Ascending aorta (tissue), 2 donors: ENCODE results near the gene PCGF6. TPM values are rescaled to one million over a fixed set of nuclear protein-coding genes. Genes with fewer than 3 reads are reported as not detected.
A peak's percentile ranks its signal among the peaks of the same experiment; 100 is the strongest.
"Not testable (repeated sequence)": the region's sequence is repeated elsewhere in the genome, so short reads cannot be mapped to it uniquely, and the experiment has no call there.

Source experiments
- DNase-seq, 2 donors: peaks; one replicate each; pipeline ENCODE4 v3.0.0-alpha.2; 2019; ENCODE audit warnings: low spot score in 2 of 2
- H3K27ac ChIP-seq, 2 donors: fragments of 200-600 bp; sonication (generic); one replicate each; pipeline ENCODE4 v1.5.1; 2016 to 2017; ENCODE audit warnings: mild to moderate bottlenecking in 1 of 2
- H3K27me3 ChIP-seq: fragments of 200-600 bp; sonication (generic); one replicate; pipeline ENCODE4 v1.5.1; 2017
- H3K36me3 ChIP-seq, 2 donors: fragments of 200-600 bp; sonication (generic); one replicate each; pipeline ENCODE4 v1.5.1; 2016
- H3K4me1 ChIP-seq, 2 donors: fragments of 200-600 bp; sonication (generic); one replicate each; pipeline ENCODE4 v1.5.1; 2016 to 2017; ENCODE audit warnings: mild to moderate bottlenecking in 1 of 2
- H3K4me3 ChIP-seq, 2 donors: fragments of 200-600 bp; sonication (generic); one replicate each; pipeline ENCODE4 v1.5.1; 2016 to 2017; ENCODE audit warnings: mild to moderate bottlenecking in 1 of 2
- H3K9me3 ChIP-seq, 2 donors: fragments of 200-600 bp; sonication (generic); one replicate each; pipeline ENCODE4 v1.5.1; 2016
- CTCF ChIP-seq, 3 experiments: fragments of 200-600 bp in 2 of 3; fragments of 450-650 bp in 1 of 3; sonication (generic) in 2 of 3; IDR thresholded peaks; one replicate each; pipeline ENCODE4 v1.5.1; 2016 to 2019; ENCODE audit warnings: antibody characterized with exemption in 3 of 3, mild to moderate bottlenecking in 1 of 3, moderate library complexity in 1 of 3
- intact Hi-C: fragments of 100-400 bp; cut with DNase I; formaldehyde crosslinking; loops from one replicate; pipeline ENCODE4 v1.15.1; 2023
- total RNA-seq: library from RNA; depleted of rRNA; stranded (reverse); fragments of >200 nt; gene quantifications from one replicate; pipeline ENCODE4 v1.1.0, GENCODE V29; 2016

Gene PCGF6
- total RNA-seq, 1 donor from 2014 or later, result 9.7 TPM

GRCh38 chr10:103367379-103367781, 16.4 kb upstream of the PCGF6 start:
- Histone ChIP-seq H3K36me3 (no peaks in the 10 kb centered on the region), H3K27ac (peak overlapping the region; percentile 78 to 91), H3K4me3 (peak overlapping the region; percentile 83 to 99), H3K27me3 (no peaks in the 10 kb centered on the region), H3K4me1 (peaks cover 0 to 11% of the 10 kb centered on the region in 2 donors), H3K9me3 (no peaks in the 10 kb centered on the region)
- DNase-seq, result no peak
- intact Hi-C loops, result no loop called here
- no peak for TF ChIP-seq CTCF (IDR thresholded peaks at IDR 0.05)

DNA sequence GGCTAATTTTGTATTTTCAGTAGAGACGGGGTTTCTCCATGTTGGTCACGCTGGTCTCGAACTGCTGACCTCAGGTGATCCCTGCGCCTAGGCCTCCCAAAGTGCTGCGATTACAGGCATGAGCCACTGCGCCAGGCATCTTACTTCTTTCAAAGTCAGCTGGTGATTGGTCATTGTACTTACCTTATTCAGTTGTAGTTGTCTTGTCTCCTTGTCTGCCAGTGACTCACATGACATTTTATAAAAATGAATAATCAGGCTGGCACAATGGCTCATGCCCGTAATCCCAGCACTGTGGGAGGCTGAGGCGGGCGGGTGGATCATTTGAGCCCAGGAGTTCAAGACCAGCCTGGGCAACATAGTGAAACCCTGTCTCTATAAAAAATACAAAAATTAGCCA, 9.9 kb upstream of the PCGF6 start:
- intact Hi-C loops, H3K36me3 ChIP-seq, H3K4me1 ChIP-seq, H3K4me3 ChIP-seq, H3K27ac ChIP-seq, DNase-seq, H3K27me3 ChIP-seq, H3K9me3 ChIP-seq: not testable (repeated sequence)

GRCh38 chr10:103359493-103359892, 8.6 kb upstream of the PCGF6 start:
- DNase-seq, H3K9me3 ChIP-seq, H3K27me3 ChIP-seq, H3K4me3 ChIP-seq, H3K36me3 ChIP-seq, H3K27ac ChIP-seq, intact Hi-C loops, H3K4me1 ChIP-seq: not testable (repeated sequence)

- TF ChIP-seq CTCF (IDR thresholded peaks at IDR 0.05), result no peak
- H3K36me3 ChIP-seq, result no peaks in the 10 kb centered on the region
- no peaks in the 10 kb centered on the region for H3K9me3 ChIP-seq
- H3K27ac ChIP-seq, result no peak overlapping the region
- no peak for DNase-seq
- H3K27me3 ChIP-seq, result no peaks in the 10 kb centered on the region
- no peak overlapping the region for H3K4me3 ChIP-seq
- intact Hi-C loops, result no loop called here
- H3K4me1 ChIP-seq, result peaks cover 0 to 2% of the 10 kb centered on the region in 2 donors
These were observed 5.1 kb upstream of the PCGF6 start for GRCh38 chr10:103355906-103356599.

DNA sequence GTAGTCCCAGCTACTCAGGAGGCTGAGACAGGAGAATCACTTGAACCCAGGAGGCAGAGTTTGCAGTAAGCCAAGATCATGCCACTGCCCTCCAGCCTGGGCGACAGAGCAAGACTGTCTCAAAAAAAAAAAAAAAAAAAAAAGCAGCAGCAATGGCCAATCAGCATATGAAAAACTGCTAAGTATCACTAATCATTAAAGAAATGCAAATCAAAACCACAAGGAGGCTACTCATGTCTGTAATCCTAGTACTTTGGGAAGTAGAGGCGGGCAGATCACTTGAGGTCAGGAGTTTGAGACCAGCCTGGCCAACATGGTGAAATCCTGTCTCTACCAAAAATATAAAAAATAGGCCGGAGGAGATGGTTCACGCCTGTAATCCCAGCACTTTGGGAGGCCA, 3.6 kb upstream of the PCGF6 start:
- H3K9me3 ChIP-seq, H3K4me3 ChIP-seq, H3K27ac ChIP-seq, H3K4me1 ChIP-seq, intact Hi-C loops, H3K36me3 ChIP-seq, DNase-seq, H3K27me3 ChIP-seq: not testable (repeated sequence)

- no peak for TF ChIP-seq CTCF (IDR thresholded peaks at IDR 0.05)
- H3K4me1 ChIP-seq, result peaks cover 0 to 6% of the 10 kb centered on the region in 2 donors
- H3K4me3 ChIP-seq, result no peak overlapping the region
- H3K36me3 ChIP-seq, result peaks cover 0 to under 1% of the 10 kb centered on the region in 2 donors
- H3K27ac ChIP-seq, result no peak overlapping the region
- no peak for DNase-seq
- no peaks in the 10 kb centered on the region for H3K27me3 ChIP-seq
- intact Hi-C loops, result no loop called here
- H3K9me3 ChIP-seq, result no peaks in the 10 kb centered on the region
These were observed 2.3 kb upstream of the PCGF6 start for GRCh38 chr10:103353281-103353680.

GRCh38 chr10:103350175-103350516, 794 bp downstream of the PCGF6 start:
- no peak for DNase-seq
- TF ChIP-seq CTCF (IDR thresholded peaks at IDR 0.05), result no peak
- peaks cover 0 to 6% of the 10 kb centered on the region in 2 donors for H3K4me1 ChIP-seq
- H3K4me3 ChIP-seq, result peak overlapping the region; percentile 77 to 95
- H3K27me3 ChIP-seq, result no peaks in the 10 kb centered on the region
- H3K27ac ChIP-seq, result peak overlapping the region; percentile 80 to 84
- H3K9me3 ChIP-seq, result no peaks in the 10 kb centered on the region
- intact Hi-C loops, result no loop called here
- peaks cover 16 to 29% of the 10 kb centered on the region in 2 donors for H3K36me3 ChIP-seq
